Body of pancreas (tissue), 4 donors: Measurements from ENCODE around the gene GHRHR.

Source experiments
- CTCF ChIP-seq, 7 experiments: fragments of 450-650 bp in 4 of 7; fragments of 200-600 bp in 3 of 7; sonication (generic) in 3 of 7; IDR thresholded peaks; one replicate each; pipeline ENCODE4 v1.5.1; 2016 to 2019; ENCODE audit warnings: antibody characterized with exemption in 7 of 7
- POLR2A ChIP-seq, 3 donors: fragments of 450-650 bp; IDR thresholded peaks; one replicate each; pipeline ENCODE4 v1.6.1; 2016; ENCODE audit warnings: antibody characterized with exemption in 3 of 3, mild to moderate bottlenecking in 2 of 3

- TF ChIP-seq CTCF (IDR thresholded peaks at IDR 0.05) (no peak), POLR2A (IDR thresholded peaks at IDR 0.05) (no peak)
Observed at GRCh38 chr7:30986738-30987137, 23.0 kb downstream of the GHRHR start.
